Measurements from ENCODE around the gene TGFBR3.
A peak's percentile ranks its signal among the peaks of the same experiment; 100 is the strongest.

Gene TGFBR3

DNA sequence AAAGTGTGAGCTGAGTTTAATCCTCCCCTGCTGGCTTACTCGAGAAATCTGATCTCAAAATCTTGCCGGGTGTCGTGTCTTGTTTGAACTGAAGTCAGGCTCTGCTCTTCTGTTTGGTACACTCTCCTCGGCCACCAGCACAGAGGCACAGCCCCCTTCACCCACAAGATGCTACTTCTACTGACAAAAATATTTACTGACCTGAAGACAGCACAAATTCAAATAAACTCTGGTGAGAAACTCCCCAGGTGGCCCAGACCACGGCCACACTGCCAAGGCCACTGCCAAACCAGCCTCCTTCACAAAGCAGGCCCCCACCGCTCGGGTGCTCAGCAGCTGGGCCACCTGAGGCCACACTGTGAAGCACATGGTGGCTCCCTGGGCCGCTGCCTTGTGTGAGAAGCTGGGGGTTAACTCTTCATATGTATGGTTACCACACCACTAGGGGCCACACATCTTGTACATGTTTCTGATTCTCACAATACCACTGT lies 80.6 kb downstream of the TGFBR3 start:
- Histone ChIP-seq H3K4me1 (ENCODE audit: control insufficient read depth in 1 of 2, insufficient read depth in 2 of 2, low read length in 2 of 2) (peaks cover 17 to 51% of the 10 kb centered on the region in 2 donors), H3K4me3 (ENCODE audit: low read depth in 1 of 2, low read length in 2 of 2) (no peak overlapping the region), H3K27ac (ENCODE audit: low read length) (no peak overlapping the region), H3K36me3 (ENCODE audit: control insufficient read depth in 1 of 2, insufficient read depth in 2 of 2, low read length in 2 of 2) (no peaks in the 10 kb centered on the region), H3K27me3 (ENCODE audit: low read depth, low read length) (no peaks in the 10 kb centered on the region), H3K9me3 (ENCODE audit: control insufficient read depth in 1 of 2, low read length in 2 of 2) (no peaks in the 10 kb centered on the region)

DNA sequence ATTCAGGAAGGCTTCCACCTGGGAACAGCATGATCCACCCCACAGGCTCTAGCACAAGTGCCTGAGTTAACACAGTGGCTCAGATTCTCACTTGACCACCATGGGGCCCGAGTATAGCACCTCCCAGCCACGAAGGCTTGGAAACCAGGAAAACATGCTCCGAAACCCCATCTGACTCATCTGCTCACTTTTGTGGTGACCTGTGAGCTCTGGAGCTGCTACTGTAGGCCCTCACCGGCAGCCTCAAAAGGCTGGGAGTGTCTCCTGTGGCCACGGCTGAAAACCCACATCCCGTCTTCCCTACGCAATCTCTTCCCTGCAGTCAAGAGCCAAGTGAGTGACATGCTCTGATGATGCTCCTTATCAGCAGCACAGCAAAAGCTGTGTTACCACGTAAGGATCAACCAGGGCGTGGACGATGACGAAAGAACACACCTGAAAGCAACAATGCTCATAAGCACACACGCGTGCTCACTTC lies 81.4 kb downstream of the TGFBR3 start:
- peaks cover 17 to 51% of the 10 kb centered on the region in 2 donors for H3K4me1 ChIP-seq (ENCODE audit: control insufficient read depth in 1 of 2, insufficient read depth in 2 of 2, low read length in 2 of 2)

DNA sequence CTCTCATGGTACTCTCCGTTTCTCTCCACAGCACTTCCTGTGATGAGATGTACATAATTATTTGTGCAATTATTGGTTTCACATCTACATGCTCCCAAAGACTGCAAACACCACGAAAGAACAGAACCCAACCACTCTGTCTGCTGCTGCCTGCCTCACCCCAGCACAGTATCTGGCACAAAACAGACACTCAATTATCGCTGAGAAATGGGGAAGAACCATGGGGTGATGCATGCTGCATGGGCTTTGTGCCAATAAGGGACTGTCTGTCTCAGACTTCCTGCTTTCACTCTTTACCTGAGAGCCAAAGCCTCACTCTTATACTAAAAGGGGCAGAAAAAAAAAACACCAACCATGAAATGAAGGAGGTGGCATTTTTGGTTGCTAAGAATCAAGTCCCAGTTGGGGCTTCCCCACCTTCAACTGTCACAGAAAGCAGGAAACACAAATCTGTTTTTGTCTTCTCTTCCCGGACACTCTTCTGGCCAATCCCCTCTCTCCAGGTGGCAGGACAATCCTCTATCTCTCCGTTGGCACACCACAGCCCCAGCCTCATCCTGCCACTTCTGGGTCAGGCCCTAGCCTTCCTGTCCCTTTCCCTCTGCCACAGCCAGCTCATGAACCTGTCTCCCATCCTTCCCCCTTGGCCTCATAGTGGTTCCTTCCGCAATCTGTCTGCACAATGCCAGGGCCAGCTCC lies 82.0 kb downstream of the TGFBR3 start:
- no peak overlapping the region for H3K4me3 ChIP-seq (ENCODE audit: low read depth in 1 of 2, low read length in 2 of 2)
- H3K27me3 ChIP-seq (ENCODE audit: low read depth, low read length) = no peaks in the 10 kb centered on the region
- H3K36me3 ChIP-seq (ENCODE audit: control insufficient read depth in 1 of 2, insufficient read depth in 2 of 2, low read length in 2 of 2) = no peaks in the 10 kb centered on the region
- H3K4me1 ChIP-seq (ENCODE audit: control insufficient read depth in 1 of 2, insufficient read depth in 2 of 2, low read length in 2 of 2) = peaks cover 21 to 51% of the 10 kb centered on the region in 2 donors
- H3K9me3 ChIP-seq (ENCODE audit: control insufficient read depth in 1 of 2, low read length in 2 of 2) = no peaks in the 10 kb centered on the region
- peak overlapping the region; percentile 22 for H3K27ac ChIP-seq (ENCODE audit: low read length)

More for the DNA sequence above, 81.4 kb downstream of the TGFBR3 start:
- H3K4me3 ChIP-seq (ENCODE audit: low read depth in 1 of 2, low read length in 2 of 2) = no peak overlapping the region
- no peak overlapping the region for H3K27ac ChIP-seq (ENCODE audit: low read length)
- H3K36me3 ChIP-seq (ENCODE audit: control insufficient read depth in 1 of 2, insufficient read depth in 2 of 2, low read length in 2 of 2) = no peaks in the 10 kb centered on the region
- no peaks in the 10 kb centered on the region for H3K27me3 ChIP-seq (ENCODE audit: low read depth, low read length)
- H3K9me3 ChIP-seq (ENCODE audit: control insufficient read depth in 1 of 2, low read length in 2 of 2) = no peaks in the 10 kb centered on the region

DNA sequence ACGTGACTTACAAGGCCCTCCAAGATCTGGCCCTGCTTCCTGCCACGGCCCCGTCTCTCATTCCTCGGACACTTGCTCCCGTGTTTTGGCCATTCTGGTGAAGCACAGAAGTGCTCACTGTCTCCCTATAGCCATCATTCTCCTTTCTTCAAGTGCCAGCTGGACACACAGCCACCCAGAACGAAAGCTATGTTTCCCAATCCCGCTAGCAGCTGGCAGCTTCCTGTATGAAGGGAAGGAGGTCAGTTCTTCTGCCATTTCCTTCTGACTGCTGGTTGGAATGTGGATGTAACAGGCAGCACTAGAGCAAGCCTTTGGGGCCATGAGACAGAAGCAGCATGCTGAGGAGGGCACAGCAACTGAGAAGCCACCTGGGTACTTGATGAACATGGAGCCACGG lies 82.8 kb downstream of the TGFBR3 start:
- no peak overlapping the region for H3K27ac ChIP-seq (ENCODE audit: low read length)
- no peaks in the 10 kb centered on the region for H3K27me3 ChIP-seq (ENCODE audit: low read depth, low read length)
- H3K36me3 ChIP-seq (ENCODE audit: control insufficient read depth in 1 of 2, insufficient read depth in 2 of 2, low read length in 2 of 2) = no peaks in the 10 kb centered on the region
- peaks cover 28 to 59% of the 10 kb centered on the region in 2 donors for H3K4me1 ChIP-seq (ENCODE audit: control insufficient read depth in 1 of 2, insufficient read depth in 2 of 2, low read length in 2 of 2)
- no peaks in the 10 kb centered on the region for H3K9me3 ChIP-seq (ENCODE audit: control insufficient read depth in 1 of 2, low read length in 2 of 2)
- no peak overlapping the region for H3K4me3 ChIP-seq (ENCODE audit: low read depth in 1 of 2, low read length in 2 of 2)

DNA sequence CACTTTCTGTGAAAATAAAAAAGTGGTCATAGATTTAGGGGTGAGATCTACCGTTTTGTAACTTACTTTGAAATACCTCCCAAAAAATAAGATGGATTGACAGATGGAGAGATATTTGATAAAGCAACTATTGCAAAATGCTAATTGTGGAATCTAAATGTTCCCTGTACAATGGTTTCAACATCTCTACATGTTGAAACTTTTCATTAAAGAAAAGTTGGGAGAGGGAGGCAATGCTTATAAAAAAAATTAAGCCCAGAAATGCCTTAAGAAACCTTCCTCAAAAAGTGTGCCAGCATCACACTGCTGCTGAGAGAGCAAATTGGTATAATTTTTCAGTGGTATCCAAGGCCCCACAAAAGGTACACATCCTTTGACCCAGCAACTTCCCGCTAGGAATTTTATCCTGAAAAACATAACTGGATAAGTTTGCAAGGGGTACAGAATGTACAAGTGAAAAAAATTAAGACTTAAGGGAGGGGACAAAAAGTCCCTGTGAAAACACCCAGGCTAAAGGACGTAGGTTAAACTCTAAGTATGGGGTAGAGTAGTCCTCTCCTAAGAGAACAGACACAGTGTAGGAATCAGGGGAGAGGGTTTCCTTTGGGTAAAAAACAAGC lies 84.3 kb downstream of the TGFBR3 start:
- Histone ChIP-seq H3K36me3 (ENCODE audit: control insufficient read depth in 1 of 2, insufficient read depth in 2 of 2, low read length in 2 of 2) (no peaks in the 10 kb centered on the region), H3K4me1 (ENCODE audit: control insufficient read depth in 1 of 2, insufficient read depth in 2 of 2, low read length in 2 of 2) (peaks cover 31 to 57% of the 10 kb centered on the region in 2 donors), H3K27me3 (ENCODE audit: low read depth, low read length) (no peaks in the 10 kb centered on the region), H3K4me3 (ENCODE audit: low read depth in 1 of 2, low read length in 2 of 2) (no peak overlapping the region), H3K9me3 (ENCODE audit: control insufficient read depth in 1 of 2, low read length in 2 of 2) (no peaks in the 10 kb centered on the region), H3K27ac (ENCODE audit: low read length) (no peak overlapping the region)

DNA sequence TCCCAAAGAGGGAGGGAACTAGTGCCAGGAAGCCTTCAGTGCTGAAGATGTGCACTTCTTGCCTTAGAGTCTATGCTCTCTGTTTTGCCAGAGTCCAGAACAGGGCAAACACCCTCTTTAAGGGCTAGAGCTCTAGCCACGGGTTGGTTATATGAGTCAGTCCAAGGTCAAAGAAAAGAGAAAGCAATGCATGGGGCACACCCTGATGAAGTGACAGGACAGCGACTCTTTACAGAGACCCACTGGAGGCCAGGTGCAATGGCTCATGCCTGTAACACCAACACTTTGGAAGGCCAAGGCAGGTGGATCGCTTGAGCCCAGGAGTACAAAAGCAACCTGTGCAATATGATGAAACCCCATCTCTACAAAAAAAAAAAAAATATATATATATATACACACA lies 86.1 kb downstream of the TGFBR3 start:
- Histone ChIP-seq H3K27ac (ENCODE audit: low read length) (no peak overlapping the region), H3K9me3 (ENCODE audit: control insufficient read depth in 1 of 2, low read length in 2 of 2) (no peaks in the 10 kb centered on the region), H3K36me3 (ENCODE audit: control insufficient read depth in 1 of 2, insufficient read depth in 2 of 2, low read length in 2 of 2) (peaks cover 0 to 4% of the 10 kb centered on the region in 2 donors), H3K4me1 (ENCODE audit: control insufficient read depth in 1 of 2, insufficient read depth in 2 of 2, low read length in 2 of 2) (peaks cover 26 to 45% of the 10 kb centered on the region in 2 donors), H3K4me3 (ENCODE audit: low read depth in 1 of 2, low read length in 2 of 2) (no peak overlapping the region), H3K27me3 (ENCODE audit: low read depth, low read length) (no peaks in the 10 kb centered on the region)

DNA sequence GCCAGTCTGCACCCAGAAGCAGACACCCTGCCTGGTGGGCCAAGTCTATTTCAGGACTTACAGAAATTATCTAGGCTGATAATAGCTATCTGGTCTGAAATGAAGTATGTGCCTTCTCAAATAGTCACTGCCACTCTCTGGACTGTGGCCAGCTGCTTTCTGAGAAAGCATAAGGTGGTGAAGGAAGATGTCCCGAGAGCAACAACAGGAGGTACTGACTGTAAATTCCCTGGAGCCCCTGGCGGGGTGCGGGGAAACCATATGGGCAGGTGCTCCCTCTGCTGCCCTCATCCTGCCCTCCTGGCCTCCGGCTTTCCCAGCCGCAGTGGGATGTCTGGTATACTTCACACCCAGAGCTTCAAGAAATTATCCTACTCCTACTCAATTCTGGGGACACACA lies 86.8 kb downstream of the TGFBR3 start:
- H3K27ac ChIP-seq (ENCODE audit: low read length) = no peak overlapping the region
- peaks cover 21 to 38% of the 10 kb centered on the region in 2 donors for H3K4me1 ChIP-seq (ENCODE audit: control insufficient read depth in 1 of 2, insufficient read depth in 2 of 2, low read length in 2 of 2)

DNA sequence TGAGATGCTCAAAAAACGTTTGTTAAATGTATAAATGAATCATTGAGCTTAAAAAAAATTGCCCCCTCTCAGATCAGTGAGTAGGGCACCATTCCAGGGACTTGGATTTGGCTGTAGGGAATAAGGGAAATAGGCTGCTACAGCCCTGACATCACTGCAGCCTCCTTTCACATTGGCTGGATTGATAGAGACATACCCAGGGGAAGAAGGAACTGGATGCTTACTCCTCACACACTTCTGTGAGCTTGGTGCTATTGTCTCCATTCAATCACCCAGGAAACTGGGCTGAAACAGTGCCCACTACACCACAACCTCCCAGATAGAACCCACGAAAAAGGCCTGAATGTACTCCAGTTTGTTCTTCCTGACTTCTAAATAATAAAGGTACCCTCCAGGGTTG lies 87.2 kb downstream of the TGFBR3 start:
- H3K27ac ChIP-seq (ENCODE audit: low read length) = no peak overlapping the region
- H3K27me3 ChIP-seq (ENCODE audit: low read depth, low read length) = no peaks in the 10 kb centered on the region
- H3K9me3 ChIP-seq (ENCODE audit: control insufficient read depth in 1 of 2, low read length in 2 of 2) = no peaks in the 10 kb centered on the region
- H3K4me3 ChIP-seq (ENCODE audit: low read depth in 1 of 2, low read length in 2 of 2) = no peak overlapping the region
- H3K36me3 ChIP-seq (ENCODE audit: control insufficient read depth in 1 of 2, insufficient read depth in 2 of 2, low read length in 2 of 2) = peaks cover 0 to 4% of the 10 kb centered on the region in 2 donors
- peaks cover 17 to 34% of the 10 kb centered on the region in 2 donors for H3K4me1 ChIP-seq (ENCODE audit: control insufficient read depth in 1 of 2, insufficient read depth in 2 of 2, low read length in 2 of 2)

More for the DNA sequence above, 86.8 kb downstream of the TGFBR3 start:
- Histone ChIP-seq H3K36me3 (ENCODE audit: control insufficient read depth in 1 of 2, insufficient read depth in 2 of 2, low read length in 2 of 2) (peaks cover 0 to 4% of the 10 kb centered on the region in 2 donors), H3K4me3 (ENCODE audit: low read depth in 1 of 2, low read length in 2 of 2) (no peak overlapping the region), H3K27me3 (ENCODE audit: low read depth, low read length) (no peaks in the 10 kb centered on the region), H3K9me3 (ENCODE audit: control insufficient read depth in 1 of 2, low read length in 2 of 2) (no peaks in the 10 kb centered on the region)

DNA sequence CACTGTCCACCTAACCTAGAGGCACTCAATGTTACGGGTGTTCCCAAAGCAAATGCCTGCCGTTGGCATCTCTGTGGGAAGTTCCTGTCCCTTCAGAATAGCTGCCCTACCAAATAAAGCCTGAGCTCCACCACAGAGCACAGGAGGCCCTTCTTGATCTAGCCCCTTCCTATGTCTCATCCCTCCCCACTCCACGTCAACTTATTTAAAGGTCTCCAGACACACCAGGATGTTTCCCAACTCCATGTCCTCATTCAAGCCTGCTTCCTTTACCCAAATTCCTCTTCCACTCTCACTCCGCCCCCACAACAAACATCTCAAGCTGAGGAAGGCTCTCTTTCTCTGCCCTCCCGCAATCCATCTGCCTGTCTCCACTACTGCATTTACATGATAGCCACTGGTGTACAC lies 87.7 kb downstream of the TGFBR3 start:
- H3K4me3 ChIP-seq (ENCODE audit: low read depth in 1 of 2, low read length in 2 of 2) = no peak overlapping the region
- H3K36me3 ChIP-seq (ENCODE audit: control insufficient read depth in 1 of 2, insufficient read depth in 2 of 2, low read length in 2 of 2) = peaks cover 0 to 4% of the 10 kb centered on the region in 2 donors
- no peaks in the 10 kb centered on the region for H3K27me3 ChIP-seq (ENCODE audit: low read depth, low read length)
- H3K4me1 ChIP-seq (ENCODE audit: control insufficient read depth in 1 of 2, insufficient read depth in 2 of 2, low read length in 2 of 2) = peaks cover 14 to 29% of the 10 kb centered on the region in 2 donors
- no peak overlapping the region for H3K27ac ChIP-seq (ENCODE audit: low read length)
- no peaks in the 10 kb centered on the region for H3K9me3 ChIP-seq (ENCODE audit: control insufficient read depth in 1 of 2, low read length in 2 of 2)

DNA sequence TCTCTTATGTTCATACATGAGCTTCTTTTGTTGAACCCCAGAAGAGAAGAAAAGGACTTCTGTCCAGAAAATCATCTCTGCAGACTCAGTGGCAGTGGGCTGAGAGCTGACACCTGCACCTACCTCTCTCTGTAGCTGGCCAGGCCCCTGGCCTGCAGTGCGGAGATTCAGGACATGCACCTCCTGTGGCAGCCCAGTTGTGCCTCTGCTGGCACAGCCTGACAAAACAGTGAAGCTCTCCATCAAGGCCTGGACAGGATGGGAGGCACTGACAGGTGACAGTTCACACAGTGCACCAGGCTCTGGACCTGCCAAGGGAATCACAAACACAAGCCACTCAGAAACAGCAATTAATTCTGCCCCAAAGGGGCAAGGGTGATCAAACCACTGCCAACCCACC lies 88.8 kb downstream of the TGFBR3 start:
- H3K4me1 ChIP-seq (ENCODE audit: control insufficient read depth in 1 of 2, insufficient read depth in 2 of 2, low read length in 2 of 2) = peaks cover 18 to 37% of the 10 kb centered on the region in 2 donors

DNA sequence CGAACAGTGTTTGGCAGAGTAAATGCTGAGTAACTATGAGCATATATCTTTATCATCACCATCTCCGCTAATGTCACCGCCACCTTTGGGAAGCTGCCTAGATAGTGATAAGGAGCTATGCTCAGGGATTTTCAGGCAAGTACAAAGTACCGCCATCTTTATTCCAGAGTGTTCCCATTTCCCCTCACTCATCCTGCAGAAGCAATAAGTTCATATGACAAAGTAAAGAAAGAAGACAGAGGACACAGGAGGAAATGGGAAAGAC lies 89.6 kb downstream of the TGFBR3 start:
- no peaks in the 10 kb centered on the region for H3K9me3 ChIP-seq (ENCODE audit: control insufficient read depth in 1 of 2, low read length in 2 of 2)
- no peaks in the 10 kb centered on the region for H3K27me3 ChIP-seq (ENCODE audit: low read depth, low read length)
- peaks cover 0 to 4% of the 10 kb centered on the region in 2 donors for H3K36me3 ChIP-seq (ENCODE audit: control insufficient read depth in 1 of 2, insufficient read depth in 2 of 2, low read length in 2 of 2)
- peaks cover 22 to 45% of the 10 kb centered on the region in 2 donors for H3K4me1 ChIP-seq (ENCODE audit: control insufficient read depth in 1 of 2, insufficient read depth in 2 of 2, low read length in 2 of 2)
- peak overlapping the region; percentile 41 for H3K27ac ChIP-seq (ENCODE audit: low read length)
- no peak overlapping the region for H3K4me3 ChIP-seq (ENCODE audit: low read depth in 1 of 2, low read length in 2 of 2)

More for the DNA sequence above, 88.8 kb downstream of the TGFBR3 start:
- Histone ChIP-seq H3K9me3 (ENCODE audit: control insufficient read depth in 1 of 2, low read length in 2 of 2) (no peaks in the 10 kb centered on the region), H3K27ac (ENCODE audit: low read length) (no peak overlapping the region), H3K27me3 (ENCODE audit: low read depth, low read length) (no peaks in the 10 kb centered on the region), H3K4me3 (ENCODE audit: low read depth in 1 of 2, low read length in 2 of 2) (no peak overlapping the region), H3K36me3 (ENCODE audit: control insufficient read depth in 1 of 2, insufficient read depth in 2 of 2, low read length in 2 of 2) (peaks cover 0 to 4% of the 10 kb centered on the region in 2 donors)

All from muscle layer of duodenum (tissue), 2 donors.